ENCODE results near the gene GPATCH8. TPM values are rescaled to one million over a fixed set of nuclear protein-coding genes. Genes with fewer than 3 reads are reported as not detected.

Gene GPATCH8
- total RNA-seq, 1 donor from 2014 or later: 52.6 TPM

GRCh38 chr17:44547625-44548267 is 44.5 kb upstream of the GPATCH8 start:
- Mint-ChIP-seq H3K9me3 (ENCODE audit: unreplicated experiment) (no peaks in the 10 kb centered on the region), H3K36me3 (ENCODE audit: unreplicated experiment) (no peaks in the 10 kb centered on the region), H3K4me1 (ENCODE audit: unreplicated experiment) (peaks cover 81% of the 10 kb centered on the region), H3K27me3 (ENCODE audit: unreplicated experiment) (no peaks in the 10 kb centered on the region), H3K27ac (ENCODE audit: unreplicated experiment) (peak overlapping the region; percentile 99), H3K4me3 (ENCODE audit: unreplicated experiment) (no peak overlapping the region)
- TF ChIP-seq, protein P1, sequence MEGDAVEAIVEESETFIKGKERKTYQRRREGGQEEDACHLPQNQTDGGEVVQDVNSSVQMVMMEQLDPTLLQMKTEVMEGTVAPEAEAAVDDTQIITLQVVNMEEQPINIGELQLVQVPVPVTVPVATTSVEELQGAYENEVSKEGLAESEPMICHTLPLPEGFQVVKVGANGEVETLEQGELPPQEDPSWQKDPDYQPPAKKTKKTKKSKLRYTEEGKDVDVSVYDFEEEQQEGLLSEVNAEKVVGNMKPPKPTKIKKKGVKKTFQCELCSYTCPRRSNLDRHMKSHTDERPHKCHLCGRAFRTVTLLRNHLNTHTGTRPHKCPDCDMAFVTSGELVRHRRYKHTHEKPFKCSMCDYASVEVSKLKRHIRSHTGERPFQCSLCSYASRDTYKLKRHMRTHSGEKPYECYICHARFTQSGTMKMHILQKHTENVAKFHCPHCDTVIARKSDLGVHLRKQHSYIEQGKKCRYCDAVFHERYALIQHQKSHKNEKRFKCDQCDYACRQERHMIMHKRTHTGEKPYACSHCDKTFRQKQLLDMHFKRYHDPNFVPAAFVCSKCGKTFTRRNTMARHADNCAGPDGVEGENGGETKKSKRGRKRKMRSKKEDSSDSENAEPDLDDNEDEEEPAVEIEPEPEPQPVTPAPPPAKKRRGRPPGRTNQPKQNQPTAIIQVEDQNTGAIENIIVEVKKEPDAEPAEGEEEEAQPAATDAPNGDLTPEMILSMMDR (IDR thresholded peaks at IDR 0.05): no peak
- no peak for DNase-seq (ENCODE audit: extremely low spot score, unreplicated experiment)

- DNase-seq (ENCODE audit: extremely low spot score, unreplicated experiment): no peak
- TF ChIP-seq, protein P1 (IDR thresholded peaks at IDR 0.05): no peak
- peak overlapping the region; percentile 23 for H3K4me3 Mint-ChIP-seq (ENCODE audit: unreplicated experiment)
These were observed 43.7 kb upstream of the GPATCH8 start for GRCh38 chr17:44546671-44547606.

GRCh38 chr17:44543905-44544523 is 40.8 kb upstream of the GPATCH8 start:
- H3K4me1 Mint-ChIP-seq (ENCODE audit: unreplicated experiment): peaks cover 90% of the 10 kb centered on the region
- TF ChIP-seq, protein P1 (IDR thresholded peaks at IDR 0.05): no peak
- H3K9me3 Mint-ChIP-seq (ENCODE audit: unreplicated experiment): no peaks in the 10 kb centered on the region
- peak overlapping the region; percentile 1 for H3K4me3 Mint-ChIP-seq (ENCODE audit: unreplicated experiment)
- no peak for DNase-seq (ENCODE audit: extremely low spot score, unreplicated experiment)
- H3K27ac Mint-ChIP-seq (ENCODE audit: unreplicated experiment): peak overlapping the region; percentile 99
- H3K27me3 Mint-ChIP-seq (ENCODE audit: unreplicated experiment): no peaks in the 10 kb centered on the region
- H3K36me3 Mint-ChIP-seq (ENCODE audit: unreplicated experiment): no peaks in the 10 kb centered on the region

More at GRCh38 chr17:44546671-44547606, 43.7 kb upstream of the GPATCH8 start:
- H3K36me3 Mint-ChIP-seq (ENCODE audit: unreplicated experiment): no peaks in the 10 kb centered on the region
- peaks cover 81% of the 10 kb centered on the region for H3K4me1 Mint-ChIP-seq (ENCODE audit: unreplicated experiment)
- no peaks in the 10 kb centered on the region for H3K9me3 Mint-ChIP-seq (ENCODE audit: unreplicated experiment)
- peak overlapping the region; percentile 99 for H3K27ac Mint-ChIP-seq (ENCODE audit: unreplicated experiment)
- H3K27me3 Mint-ChIP-seq (ENCODE audit: unreplicated experiment): no peaks in the 10 kb centered on the region

- no peaks in the 10 kb centered on the region for H3K27me3 Mint-ChIP-seq (ENCODE audit: unreplicated experiment)
- H3K4me3 Mint-ChIP-seq (ENCODE audit: unreplicated experiment): peak overlapping the region; percentile 34
- TF ChIP-seq, protein P1 (IDR thresholded peaks at IDR 0.05): no peak
- peak; percentile 91 for DNase-seq (ENCODE audit: extremely low spot score, unreplicated experiment)
- no peaks in the 10 kb centered on the region for H3K9me3 Mint-ChIP-seq (ENCODE audit: unreplicated experiment)
- peak overlapping the region; percentile 99 for H3K27ac Mint-ChIP-seq (ENCODE audit: unreplicated experiment)
- H3K4me1 Mint-ChIP-seq (ENCODE audit: unreplicated experiment): peaks cover 87% of the 10 kb centered on the region
- no peaks in the 10 kb centered on the region for H3K36me3 Mint-ChIP-seq (ENCODE audit: unreplicated experiment)
These were observed 40.2 kb upstream of the GPATCH8 start for GRCh38 chr17:44543213-44543904.

Data from osteocyte (in vitro differentiated cells).